Activated T-helper 2 cell treated with anti-CD3 and anti-CD28 coated beads, Interferon-gamma antibody, Interleukin-2, Interleukin-4, amounts not matched to agents 10 μg/mL and 5 μg/mL and 100 μg/mL, durations not matched to agents 14 hours and 24 hours and 36 hours (primary cell): Measurements from ENCODE around the gene MREG. TPM values are rescaled to one million over a fixed set of nuclear protein-coding genes. Genes with fewer than 3 reads are reported as not detected.
"Not testable (repeated sequence)": the region's sequence is repeated elsewhere in the genome, so short reads cannot be mapped to it uniquely, and the experiment has no call there.

Source experiments
- DNase-seq: peaks from one replicate; pipeline ENCODE4 v3.0.0; 2021; ENCODE audit warnings: low spot score
- H3K27ac Mint-ChIP-seq: one replicate; pipeline ENCODE4 v1.8.0; 2021; ENCODE audit warnings: mixed read lengths
- H3K27me3 Mint-ChIP-seq: one replicate; pipeline ENCODE4 v1.8.0; 2021; ENCODE audit warnings: low read depth, mixed read lengths
- H3K36me3 Mint-ChIP-seq: one replicate; pipeline ENCODE4 v1.8.0; 2021; ENCODE audit warnings: low read depth, mixed read lengths
- H3K4me1 Mint-ChIP-seq: one replicate; pipeline ENCODE4 v1.8.0; 2021; ENCODE audit warnings: low read depth, mixed read lengths
- H3K4me3 Mint-ChIP-seq: one replicate; pipeline ENCODE4 v1.8.0; 2021; ENCODE audit warnings: low read depth, mild to moderate bottlenecking, moderate library complexity, mixed read lengths
- H3K9me3 Mint-ChIP-seq: one replicate; pipeline ENCODE4 v1.8.0; 2021; ENCODE audit warnings: mixed read lengths
- intact Hi-C: fragments of 100-400 bp; cut with micrococcal nuclease; formaldehyde crosslinking; loops from one replicate; pipeline ENCODE4 v1.15.1; 2023
- total RNA-seq: library from RNA; stranded (reverse); gene quantifications from 2 replicates; pipeline ENCODE4 v1.2.3, GENCODE V29; 2022

MREG gene
- total RNA-seq, 1 donor from 2014 or later, result 15.3 TPM

DNA sequence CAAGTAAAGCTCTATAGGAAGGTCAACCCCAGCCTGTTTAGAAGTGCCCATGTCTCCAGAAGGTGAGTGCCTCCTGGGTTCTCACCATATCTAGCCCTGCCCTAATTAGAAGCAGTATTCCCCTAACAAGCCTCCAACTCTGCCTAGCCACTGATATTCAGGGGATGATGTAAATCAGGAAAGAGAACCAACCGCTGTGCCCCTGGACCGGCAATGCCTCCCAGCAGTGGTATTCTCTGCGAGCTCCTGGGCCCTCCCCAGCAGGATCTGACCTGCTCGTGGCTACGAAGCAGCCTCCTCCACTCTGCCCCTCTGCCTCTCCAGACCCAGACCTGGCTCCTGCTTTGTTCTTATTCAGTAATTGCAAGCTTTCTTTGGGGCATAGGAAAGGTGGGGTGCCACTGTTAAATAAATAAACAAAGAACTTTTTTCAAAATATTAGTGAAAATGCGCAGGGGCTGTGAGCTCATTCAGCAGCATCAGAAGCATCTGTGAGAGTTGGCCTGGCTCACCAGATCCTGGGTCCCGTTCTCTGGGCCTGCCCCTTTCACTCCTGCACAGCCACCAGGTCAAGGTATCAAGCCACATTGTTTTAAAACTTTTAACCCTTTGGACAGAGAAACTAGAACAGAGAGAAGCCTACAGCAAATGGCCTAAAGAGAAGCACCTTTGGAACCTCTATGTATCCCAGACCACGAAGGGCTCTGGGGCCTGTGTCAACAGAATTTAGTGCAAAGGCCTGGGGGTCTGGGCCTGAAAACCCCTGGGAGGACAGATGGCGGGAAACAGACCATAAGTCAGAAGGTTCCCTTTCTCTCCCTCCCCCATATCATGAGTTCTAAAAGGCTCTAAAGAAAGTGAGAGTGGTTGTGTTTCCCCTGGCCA, 11.9 kb downstream of the MREG start:
- H3K9me3 Mint-ChIP-seq, result no peaks in the 10 kb centered on the region
- H3K4me3 Mint-ChIP-seq, result no peak overlapping the region
- H3K36me3 Mint-ChIP-seq, result peaks cover 13% of the 10 kb centered on the region
- DNase-seq, result no peak
- H3K27ac Mint-ChIP-seq, result no peak overlapping the region
- intact Hi-C loops, result no loop called here
- peaks cover 38% of the 10 kb centered on the region for H3K4me1 Mint-ChIP-seq
- no peaks in the 10 kb centered on the region for H3K27me3 Mint-ChIP-seq

DNA sequence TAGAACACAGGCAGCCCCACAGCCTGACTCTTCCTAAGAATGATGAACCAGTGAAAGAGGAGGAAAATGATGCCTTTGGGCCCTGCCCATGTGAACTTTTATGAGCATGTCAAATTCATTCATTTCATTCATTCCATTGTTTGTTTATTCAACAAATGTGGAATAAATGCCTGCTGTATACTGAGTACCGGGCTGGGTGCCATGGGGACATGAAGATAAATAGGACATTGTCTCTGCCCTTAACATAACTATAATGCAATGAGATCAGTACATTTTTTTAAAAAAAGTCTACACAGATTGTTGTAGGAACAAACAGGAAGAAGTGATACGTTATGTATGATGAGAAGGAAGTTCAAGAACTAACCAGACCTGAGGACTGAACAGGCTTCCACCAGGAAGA, 14.7 kb downstream of the MREG start:
- Mint-ChIP-seq H3K4me1 (peaks cover 18% of the 10 kb centered on the region), H3K4me3 (no peak overlapping the region), H3K27ac (no peak overlapping the region), H3K9me3 (no peaks in the 10 kb centered on the region), H3K27me3 (no peaks in the 10 kb centered on the region), H3K36me3 (peaks cover 24% of the 10 kb centered on the region)
- intact Hi-C loops, result no loop called here
- no peak for DNase-seq

DNA sequence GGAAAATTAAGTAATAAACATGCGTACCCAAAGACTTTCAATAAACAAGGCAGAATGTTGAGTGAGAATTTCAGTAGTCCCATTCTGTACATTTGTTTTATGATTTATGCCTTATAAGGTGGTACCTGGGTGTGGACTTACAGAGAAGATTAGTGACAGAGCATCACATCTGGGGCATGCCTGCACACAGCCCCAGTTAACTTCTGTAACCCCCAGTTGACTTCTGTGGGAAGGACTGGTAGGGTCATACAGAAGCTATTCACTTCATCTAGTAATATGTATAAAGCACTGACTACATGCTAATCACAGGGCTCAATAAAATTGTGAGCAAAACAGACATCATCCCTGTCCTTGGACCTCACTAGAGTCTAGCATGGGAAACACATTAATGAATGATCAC, 16.1 kb downstream of the MREG start:
- peak overlapping the region; percentile 31 for H3K27ac Mint-ChIP-seq
- H3K9me3 Mint-ChIP-seq, result no peaks in the 10 kb centered on the region
- no peak for DNase-seq
- H3K4me3 Mint-ChIP-seq, result no peak overlapping the region
- H3K27me3 Mint-ChIP-seq, result no peaks in the 10 kb centered on the region
- peaks cover 34% of the 10 kb centered on the region for H3K36me3 Mint-ChIP-seq
- H3K4me1 Mint-ChIP-seq, result peaks cover 9% of the 10 kb centered on the region
- intact Hi-C loops, result no loop called here

- peaks cover 19% of the 10 kb centered on the region for H3K9me3 Mint-ChIP-seq
- no peak overlapping the region for H3K4me3 Mint-ChIP-seq
- H3K4me1 Mint-ChIP-seq, result peaks cover 5% of the 10 kb centered on the region
- no peaks in the 10 kb centered on the region for H3K27me3 Mint-ChIP-seq
- DNase-seq, result no peak
- no peak overlapping the region for H3K27ac Mint-ChIP-seq
- H3K36me3 Mint-ChIP-seq, result peaks cover 57% of the 10 kb centered on the region
- intact Hi-C loops, result no loop called here
These were observed 18.4 kb downstream of the MREG start for GRCh38 chr2:215994911-215995310.

GRCh38 chr2:215988556-215989207, 24.7 kb downstream of the MREG start:
- H3K4me3 Mint-ChIP-seq, H3K27me3 Mint-ChIP-seq, intact Hi-C loops, H3K4me1 Mint-ChIP-seq, H3K27ac Mint-ChIP-seq, DNase-seq: not testable (repeated sequence)
- Mint-ChIP-seq H3K36me3 (peaks cover 79% of the 10 kb centered on the region), H3K9me3 (peaks cover 49% of the 10 kb centered on the region)

DNA sequence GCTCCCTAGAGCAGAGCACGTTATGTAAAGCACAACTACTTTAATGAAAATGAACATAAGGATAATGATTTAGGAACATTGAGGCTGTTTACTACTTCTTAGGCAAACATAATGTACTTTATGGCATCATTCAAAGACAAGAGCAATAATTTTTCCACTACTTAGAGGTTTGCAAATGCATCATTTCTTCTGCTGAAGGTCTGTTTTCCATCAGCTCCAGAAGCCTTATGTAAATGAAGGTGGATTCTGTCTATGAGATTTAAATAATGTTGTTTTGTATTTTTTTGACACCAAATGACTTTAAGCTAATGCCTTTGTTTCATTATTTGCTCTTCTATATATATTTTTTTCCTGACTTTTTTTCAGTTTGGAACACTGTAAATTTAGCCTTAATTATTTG, 28.1 kb downstream of the MREG start:
- peaks cover 34% of the 10 kb centered on the region for H3K9me3 Mint-ChIP-seq
- H3K4me3 Mint-ChIP-seq, result no peak overlapping the region
- DNase-seq, result no peak
- H3K36me3 Mint-ChIP-seq, result peaks cover 56% of the 10 kb centered on the region
- intact Hi-C loops, result no loop called here
- H3K4me1 Mint-ChIP-seq, result peaks cover 10% of the 10 kb centered on the region
- no peaks in the 10 kb centered on the region for H3K27me3 Mint-ChIP-seq
- H3K27ac Mint-ChIP-seq, result no peak overlapping the region

- Mint-ChIP-seq H3K4me1 (peaks cover 14% of the 10 kb centered on the region), H3K27ac (no peak overlapping the region), H3K4me3 (no peak overlapping the region), H3K9me3 (peaks cover 28% of the 10 kb centered on the region), H3K27me3 (no peaks in the 10 kb centered on the region), H3K36me3 (peaks cover 50% of the 10 kb centered on the region)
- no peak for DNase-seq
- intact Hi-C loops, result no loop called here
These were observed 28.7 kb downstream of the MREG start for GRCh38 chr2:215984661-215985060.

- Mint-ChIP-seq H3K9me3 (peaks cover 20% of the 10 kb centered on the region), H3K27me3 (no peaks in the 10 kb centered on the region), H3K27ac (no peak overlapping the region), H3K4me3 (no peak overlapping the region), H3K4me1 (peaks cover 19% of the 10 kb centered on the region), H3K36me3 (peaks cover 45% of the 10 kb centered on the region)
- intact Hi-C loops, result loop anchor here (2.0 kb wide), 1 partner anchor 17 kb away; no protein-coding TSS in a partner anchor
- no peak for DNase-seq
These were observed 29.6 kb downstream of the MREG start for GRCh38 chr2:215983581-215984351.

DNA sequence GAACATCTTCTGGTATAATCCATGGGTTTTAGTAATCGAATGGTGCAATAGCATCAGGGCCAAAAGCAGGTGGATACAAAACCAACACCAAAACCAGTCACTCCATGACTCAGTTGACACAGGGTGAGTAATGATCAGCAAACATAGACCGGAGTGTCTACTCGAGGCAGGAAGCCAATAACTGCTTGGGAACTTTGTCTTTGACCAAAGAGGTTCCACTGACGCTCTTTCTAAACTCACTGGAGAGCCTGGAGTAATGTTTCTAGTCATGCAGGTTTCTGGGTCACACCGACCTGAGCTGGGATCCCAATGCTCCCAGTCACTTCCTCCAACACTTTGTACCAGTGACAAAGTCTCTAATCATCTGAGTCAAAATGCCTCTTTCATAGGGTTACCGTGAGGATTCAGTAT, 30.9 kb downstream of the MREG start:
- intact Hi-C loops, result loop anchor here (1.0 to 2.0 kb wide), 3 partner anchors 16 to 34 kb away; no protein-coding TSS in a partner anchor
- peaks cover 46% of the 10 kb centered on the region for H3K36me3 Mint-ChIP-seq
- peaks cover 20% of the 10 kb centered on the region for H3K9me3 Mint-ChIP-seq
- H3K4me1 Mint-ChIP-seq, result peaks cover 31% of the 10 kb centered on the region
- no peaks in the 10 kb centered on the region for H3K27me3 Mint-ChIP-seq
- no peak overlapping the region for H3K4me3 Mint-ChIP-seq
- H3K27ac Mint-ChIP-seq, result peak overlapping the region; percentile 56
- DNase-seq, result no peak

DNA sequence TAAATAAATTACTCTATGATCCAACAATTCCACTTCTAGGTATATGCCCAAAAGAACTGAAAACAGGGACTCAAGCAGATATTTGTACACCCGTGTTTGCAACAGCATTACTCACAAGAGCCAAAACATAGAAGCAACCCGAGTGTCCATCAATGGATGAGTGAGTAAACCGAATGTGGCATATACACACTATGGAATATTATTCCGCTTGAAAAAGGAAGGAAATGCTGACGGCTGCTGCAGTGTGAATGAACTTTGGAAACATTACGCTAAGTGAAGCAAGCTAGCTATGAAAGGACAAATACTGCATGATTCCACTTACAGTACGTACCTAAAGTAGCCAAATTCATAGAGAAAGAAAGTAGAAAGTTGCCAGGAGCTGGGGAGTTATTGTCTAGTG, 32.2 kb downstream of the MREG start:
- Mint-ChIP-seq H3K4me3 (no peak overlapping the region), H3K27ac (no peak overlapping the region), H3K9me3 (peaks cover 12% of the 10 kb centered on the region), H3K27me3 (no peaks in the 10 kb centered on the region), H3K4me1 (peaks cover 34% of the 10 kb centered on the region), H3K36me3 (peaks cover 37% of the 10 kb centered on the region)
- no peak for DNase-seq
- intact Hi-C loops, result no loop called here

DNA sequence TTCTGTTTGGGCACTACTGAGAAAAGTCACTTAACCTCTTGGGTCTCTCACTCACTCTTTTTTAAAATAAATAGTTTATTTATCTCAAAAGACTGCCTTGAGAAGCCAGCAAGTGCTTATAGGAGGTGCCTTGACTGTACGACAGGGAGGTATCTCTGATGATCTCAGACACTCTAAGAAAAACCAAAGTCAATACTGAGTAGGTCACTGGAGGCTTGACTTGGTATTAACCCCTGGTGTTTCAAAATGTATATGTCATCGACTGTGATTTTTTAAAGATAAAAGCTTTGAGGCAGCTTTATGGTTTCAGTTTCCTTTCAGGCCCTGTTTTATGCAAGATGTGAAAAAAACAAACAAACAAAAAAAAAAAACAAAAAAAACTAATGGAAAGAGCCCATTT, 33.7 kb downstream of the MREG start:
- Mint-ChIP-seq H3K36me3 (peaks cover 26% of the 10 kb centered on the region), H3K27me3 (no peaks in the 10 kb centered on the region), H3K4me1 (peaks cover 34% of the 10 kb centered on the region), H3K27ac (peak overlapping the region; percentile 70), H3K4me3 (no peak overlapping the region), H3K9me3 (peaks cover 5% of the 10 kb centered on the region)
- intact Hi-C loops, result no loop called here
- DNase-seq, result no peak

DNA sequence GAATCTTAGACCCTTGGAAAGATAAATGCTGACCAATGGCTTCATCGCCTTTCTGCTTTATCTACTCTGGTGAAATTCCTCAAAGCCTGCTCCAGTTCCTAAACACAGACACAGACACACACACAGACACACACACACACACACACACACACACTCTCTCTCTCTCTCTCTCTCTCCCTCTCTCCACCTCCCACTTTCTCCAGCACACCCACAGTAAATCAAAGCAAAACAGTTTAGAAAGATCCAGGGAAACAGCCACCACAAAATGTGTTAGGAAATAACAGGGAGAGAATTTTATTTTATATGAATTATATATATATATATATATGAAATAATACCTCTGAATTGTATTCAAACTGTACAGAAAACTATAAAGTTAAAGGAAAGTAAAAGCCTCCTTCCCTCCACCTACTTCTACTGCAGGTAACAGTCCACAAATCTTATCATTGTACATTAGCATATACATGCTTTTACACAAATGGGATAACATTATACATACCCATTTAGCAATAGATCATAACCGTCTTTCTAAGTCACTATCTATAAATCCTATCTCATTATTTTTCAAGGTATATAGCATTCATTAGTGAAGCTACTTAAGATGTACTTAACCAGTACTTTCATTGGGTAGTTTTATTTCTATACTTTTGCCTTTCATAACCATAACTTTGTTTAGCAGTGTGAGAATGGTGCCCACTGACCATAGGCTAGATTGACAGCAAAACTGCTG, 38.5 kb downstream of the MREG start:
- Mint-ChIP-seq H3K27ac (no peak overlapping the region), H3K4me3 (no peak overlapping the region), H3K9me3 (no peaks in the 10 kb centered on the region), H3K36me3 (peaks cover 18% of the 10 kb centered on the region), H3K27me3 (no peaks in the 10 kb centered on the region), H3K4me1 (peaks cover 32% of the 10 kb centered on the region)
- intact Hi-C loops, result no loop called here
- no peak for DNase-seq
